HFFc6 (cell line): ENCODE data around the gene KIAA0232. TPM values are rescaled to one million over a fixed set of nuclear protein-coding genes. Genes with fewer than 3 reads are reported as not detected.

ENCODE experiments used
- DNase-seq: peaks from one replicate; pipeline ENCODE4 v3.0.0-alpha.2; 2018
- H3K27ac Mint-ChIP-seq: 2 replicates; pipeline ENCODE4 v1.8.0; 2020; ENCODE audit warnings: mild to moderate bottlenecking, mixed read lengths
- H3K27me3 Mint-ChIP-seq: 2 replicates; pipeline ENCODE4 v1.8.0; 2021; ENCODE audit warnings: mild to moderate bottlenecking, moderate library complexity, mixed read lengths; ENCODE audit not compliant: insufficient read depth
- H3K36me3 Mint-ChIP-seq: 2 replicates; pipeline ENCODE4 v1.8.0; 2021; ENCODE audit warnings: low read depth, mixed read lengths
- H3K4me1 Mint-ChIP-seq: 2 replicates; pipeline ENCODE4 v1.8.0; 2020; ENCODE audit warnings: low read depth, mixed read lengths
- H3K4me3 Mint-ChIP-seq: 2 replicates; pipeline ENCODE4 v1.8.0; 2020; ENCODE audit warnings: mild to moderate bottlenecking, moderate library complexity, mixed read lengths
- H3K9me3 Mint-ChIP-seq: 2 replicates; pipeline ENCODE4 v1.8.0; 2020; ENCODE audit warnings: mild to moderate bottlenecking, mixed read lengths
- total RNA-seq, 6 experiments: library from RNA; stranded (reverse); fragmentation: NEBNext Ultra II Directional; extraction: Animal tissue kit (Norgen Biotek cat#: 25700); gene quantifications; 2 replicates in 1 of 6; 3 replicates in 5 of 6; pipeline ENCODE4 v1.2.3, GENCODE V29; 2021
- TF ChIP-seq, protein P1 (sequence below): fragments of 200-600 bp; sonication (generic); IDR thresholded peaks from 2 replicates; pipeline ENCODE4 v1.5.0; 2021; ENCODE audit warnings: antibody characterized with exemption, mild to moderate bottlenecking

The KIAA0232 gene
- total RNA-seq, 6 experiments from 2014 or later, result 15.2 to 21.2 (median 19.0) TPM

DNA sequence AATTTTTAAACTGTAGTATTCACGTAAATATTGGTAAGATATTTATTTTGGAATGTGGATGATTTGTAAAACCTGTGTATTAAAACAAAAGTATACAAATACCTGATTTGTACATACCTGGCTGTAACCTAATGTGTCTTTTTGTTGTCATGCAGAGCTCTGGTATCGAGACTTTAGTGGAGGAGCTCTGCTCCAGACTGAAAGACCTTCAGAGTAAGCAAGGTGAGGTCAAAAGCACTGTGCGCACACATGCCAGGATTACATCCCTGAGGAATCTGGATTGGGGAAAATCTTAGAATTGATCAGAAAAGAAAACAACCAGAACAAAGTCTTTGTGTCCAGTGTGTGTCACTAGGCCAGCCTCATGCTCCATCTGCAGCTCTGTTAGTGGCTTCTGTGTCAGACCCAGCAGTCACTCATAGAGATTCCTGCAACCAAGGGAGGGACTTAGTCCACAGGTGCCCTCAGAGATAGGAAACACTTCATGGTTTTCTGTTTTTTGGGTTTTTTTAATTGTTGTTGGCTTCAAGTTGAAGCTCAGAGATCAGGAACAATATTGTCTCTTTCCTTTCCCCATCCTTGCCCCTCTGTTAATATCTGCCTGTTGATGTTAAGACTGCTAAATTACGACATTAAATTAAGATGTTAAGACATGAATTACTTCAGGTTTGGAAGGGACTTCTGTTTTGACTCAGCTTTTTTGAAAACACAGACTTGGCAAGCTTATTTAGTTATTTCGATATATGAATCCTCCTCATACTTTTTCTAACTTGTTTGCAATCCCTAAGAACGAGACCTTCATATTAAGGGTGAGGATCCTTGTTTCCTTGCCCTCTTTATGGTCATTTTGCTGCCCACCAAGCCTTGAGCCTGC lies 74.7 kb downstream of the KIAA0232 start:
- Mint-ChIP-seq H3K4me3 (no peak overlapping the region), H3K36me3 (peaks cover 35% of the 10 kb centered on the region), H3K27ac (peak overlapping the region; percentile 31; the same call in 1 of the 2 replicates), H3K4me1 (peaks cover 15% of the 10 kb centered on the region), H3K9me3 (peaks cover 5% of the 10 kb centered on the region; the same call in 1 of the 2 replicates), H3K27me3 (peaks cover 3% of the 10 kb centered on the region)
- TF ChIP-seq, protein P1, sequence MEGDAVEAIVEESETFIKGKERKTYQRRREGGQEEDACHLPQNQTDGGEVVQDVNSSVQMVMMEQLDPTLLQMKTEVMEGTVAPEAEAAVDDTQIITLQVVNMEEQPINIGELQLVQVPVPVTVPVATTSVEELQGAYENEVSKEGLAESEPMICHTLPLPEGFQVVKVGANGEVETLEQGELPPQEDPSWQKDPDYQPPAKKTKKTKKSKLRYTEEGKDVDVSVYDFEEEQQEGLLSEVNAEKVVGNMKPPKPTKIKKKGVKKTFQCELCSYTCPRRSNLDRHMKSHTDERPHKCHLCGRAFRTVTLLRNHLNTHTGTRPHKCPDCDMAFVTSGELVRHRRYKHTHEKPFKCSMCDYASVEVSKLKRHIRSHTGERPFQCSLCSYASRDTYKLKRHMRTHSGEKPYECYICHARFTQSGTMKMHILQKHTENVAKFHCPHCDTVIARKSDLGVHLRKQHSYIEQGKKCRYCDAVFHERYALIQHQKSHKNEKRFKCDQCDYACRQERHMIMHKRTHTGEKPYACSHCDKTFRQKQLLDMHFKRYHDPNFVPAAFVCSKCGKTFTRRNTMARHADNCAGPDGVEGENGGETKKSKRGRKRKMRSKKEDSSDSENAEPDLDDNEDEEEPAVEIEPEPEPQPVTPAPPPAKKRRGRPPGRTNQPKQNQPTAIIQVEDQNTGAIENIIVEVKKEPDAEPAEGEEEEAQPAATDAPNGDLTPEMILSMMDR, result no peak
- no peak for DNase-seq

DNA sequence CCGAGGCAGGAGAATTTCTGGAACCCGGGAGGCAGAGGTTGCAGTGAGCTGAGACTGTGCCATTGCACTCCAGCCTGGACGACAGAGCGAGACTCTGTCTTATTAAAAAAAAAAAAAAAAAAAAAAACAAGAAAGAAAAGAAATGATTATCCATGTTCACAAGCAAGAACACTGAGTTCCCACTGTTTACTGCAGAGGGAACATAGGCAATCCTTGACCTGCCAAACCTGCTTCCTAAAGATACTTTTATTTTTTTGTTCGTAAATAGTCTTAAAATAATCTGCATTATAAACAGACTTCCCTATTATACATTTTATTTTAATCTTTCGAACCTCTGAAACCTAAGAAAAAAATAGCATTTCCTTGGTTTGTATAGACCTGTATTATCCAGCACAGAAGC lies 76.5 kb downstream of the KIAA0232 start:
- Mint-ChIP-seq H3K27ac (no peak overlapping the region), H3K9me3 (no peaks in the 10 kb centered on the region), H3K36me3 (peaks cover 33% of the 10 kb centered on the region), H3K4me3 (no peak overlapping the region), H3K4me1 (peaks cover 15% of the 10 kb centered on the region), H3K27me3 (peaks cover 4% of the 10 kb centered on the region)
- DNase-seq, result no peak
- TF ChIP-seq, protein P1, result no peak

DNA sequence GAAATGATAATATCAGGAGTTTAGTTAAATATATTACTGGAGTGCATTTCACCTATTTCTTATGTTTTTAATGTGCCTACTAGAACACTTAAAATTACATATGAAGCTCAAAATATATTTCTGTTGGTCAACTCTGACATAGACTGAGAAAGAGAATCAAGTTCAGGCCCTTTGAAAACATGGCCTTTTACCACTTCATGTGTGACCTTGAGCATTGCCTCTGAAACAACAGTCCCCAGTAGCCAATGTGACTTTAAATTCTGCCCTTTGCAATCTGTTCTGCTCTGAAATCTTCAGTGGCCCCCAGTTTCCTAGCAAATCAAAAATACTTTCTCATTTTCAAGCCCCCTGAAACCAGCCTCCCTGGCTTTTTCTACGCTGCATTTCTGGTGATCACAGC lies 77.0 kb downstream of the KIAA0232 start:
- Mint-ChIP-seq H3K27me3 (peaks cover 4% of the 10 kb centered on the region), H3K36me3 (peaks cover 35% of the 10 kb centered on the region), H3K4me3 (no peak overlapping the region), H3K27ac (no peak overlapping the region), H3K4me1 (peaks cover 15% of the 10 kb centered on the region), H3K9me3 (no peaks in the 10 kb centered on the region)
- DNase-seq, result no peak
- TF ChIP-seq, protein P1, result no peak

DNA sequence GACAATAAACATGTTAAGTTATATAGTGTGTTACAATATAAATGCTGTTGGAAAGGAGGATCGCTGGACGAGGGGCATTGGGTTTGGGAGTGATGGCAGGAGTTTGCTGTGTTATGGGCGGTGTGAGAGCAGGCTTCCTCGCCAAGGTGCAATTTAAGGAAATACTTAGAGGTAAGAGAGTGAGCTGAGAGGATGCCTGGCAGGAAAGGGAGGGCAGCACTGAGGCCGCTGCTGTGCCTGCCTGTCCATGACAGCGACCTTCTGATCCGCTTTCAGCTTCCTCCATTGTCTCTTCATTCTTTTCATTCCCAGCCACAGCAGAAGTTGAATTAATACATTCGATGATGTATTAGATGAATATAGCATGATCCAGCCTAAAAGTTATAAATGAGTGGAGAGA lies 85.9 kb downstream of the KIAA0232 start:
- no peaks in the 10 kb centered on the region for H3K9me3 Mint-ChIP-seq
- TF ChIP-seq, protein P1, result no peak
- H3K27ac Mint-ChIP-seq, result no peak overlapping the region
- H3K36me3 Mint-ChIP-seq, result peaks cover 25% of the 10 kb centered on the region
- DNase-seq, result no peak
- no peaks in the 10 kb centered on the region for H3K4me1 Mint-ChIP-seq
- H3K27me3 Mint-ChIP-seq, result peaks cover 5% of the 10 kb centered on the region; the same call in 1 of the 2 replicates
- H3K4me3 Mint-ChIP-seq, result no peak overlapping the region

DNA sequence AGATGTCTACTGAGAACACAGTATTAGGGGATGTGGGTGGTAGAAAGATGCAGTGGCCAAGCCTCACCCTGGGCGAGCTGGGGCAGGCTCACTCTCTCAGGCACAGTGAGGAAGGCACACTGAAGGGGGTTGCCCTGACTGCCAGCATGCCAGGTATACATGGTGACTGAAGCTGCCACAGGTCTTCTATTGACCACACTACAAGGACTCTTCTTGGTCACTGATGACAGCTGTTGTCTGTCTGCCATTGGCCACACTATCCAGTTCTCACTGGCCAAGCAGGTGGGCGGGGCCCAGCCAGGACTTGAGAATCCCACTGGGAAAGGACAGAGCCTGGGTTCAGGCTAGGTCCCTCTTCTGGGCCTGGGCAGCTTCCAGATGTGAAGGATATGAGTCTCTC lies 87.4 kb downstream of the KIAA0232 start:
- peaks cover 17% of the 10 kb centered on the region for H3K36me3 Mint-ChIP-seq
- H3K4me3 Mint-ChIP-seq, result no peak overlapping the region
- DNase-seq, result no peak
- H3K27ac Mint-ChIP-seq, result no peak overlapping the region
- no peaks in the 10 kb centered on the region for H3K9me3 Mint-ChIP-seq
- H3K4me1 Mint-ChIP-seq, result no peaks in the 10 kb centered on the region
- TF ChIP-seq, protein P1, result no peak
- peaks cover 4% of the 10 kb centered on the region; the same call in 1 of the 2 replicates for H3K27me3 Mint-ChIP-seq
